Dendritic cell treated with granulocyte-macrophage colony-stimulating factor and Interleukin-4, amounts not matched to agents 40 ng/mL and 50 ng/mL, for 4 days (primary cell): ENCODE measurements around the gene NSMF.

Experiments
- H3K27ac Mint-ChIP-seq: one replicate; pipeline ENCODE4 v1.8.0; 2022; ENCODE audit warnings: mild to moderate bottlenecking, mixed read lengths
- H3K27me3 Mint-ChIP-seq: one replicate; pipeline ENCODE4 v1.8.0; 2022; ENCODE audit warnings: mild to moderate bottlenecking, mixed read lengths
- H3K36me3 Mint-ChIP-seq: one replicate; pipeline ENCODE4 v1.8.0; 2022; ENCODE audit warnings: low read depth, mixed read lengths
- H3K4me1 Mint-ChIP-seq: one replicate; pipeline ENCODE4 v1.8.0; 2022; ENCODE audit warnings: low read depth, mixed read lengths
- H3K4me3 Mint-ChIP-seq: one replicate; pipeline ENCODE4 v1.8.0; 2022; ENCODE audit warnings: mild to moderate bottlenecking, moderate library complexity, mixed read lengths
- H3K9me3 Mint-ChIP-seq: one replicate; pipeline ENCODE4 v1.8.0; 2022; ENCODE audit warnings: mixed read lengths
- intact Hi-C: fragments of 100-400 bp; cut with micrococcal nuclease; formaldehyde crosslinking; loops from one replicate; pipeline ENCODE4 v1.15.0; 2022

NSMF gene

DNA sequence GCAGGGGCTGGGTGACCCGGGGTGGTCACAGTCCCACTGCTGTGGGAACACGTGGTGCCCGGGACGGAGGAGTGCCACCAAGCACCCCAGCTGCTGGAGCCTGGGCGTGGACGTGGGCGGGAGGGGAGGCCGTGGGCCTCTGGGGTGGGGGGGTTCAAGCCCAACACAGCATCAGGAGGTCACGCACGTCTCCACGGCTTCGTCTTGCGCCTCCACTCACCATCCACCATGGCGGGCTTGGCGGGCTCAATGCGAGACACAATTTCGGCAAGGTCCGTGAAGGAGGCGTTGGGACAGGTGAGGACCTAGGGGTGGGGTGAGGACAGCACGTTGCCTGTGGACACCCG is 2.2 kb upstream of the NSMF start:
- intact Hi-C loops = no loop called here
- Mint-ChIP-seq H3K36me3 (peaks cover 16% of the 10 kb centered on the region), H3K4me1 (peaks cover 31% of the 10 kb centered on the region), H3K4me3 (no peak overlapping the region), H3K27ac (peak overlapping the region; percentile 79), H3K27me3 (peaks cover 43% of the 10 kb centered on the region), H3K9me3 (no peaks in the 10 kb centered on the region)

DNA sequence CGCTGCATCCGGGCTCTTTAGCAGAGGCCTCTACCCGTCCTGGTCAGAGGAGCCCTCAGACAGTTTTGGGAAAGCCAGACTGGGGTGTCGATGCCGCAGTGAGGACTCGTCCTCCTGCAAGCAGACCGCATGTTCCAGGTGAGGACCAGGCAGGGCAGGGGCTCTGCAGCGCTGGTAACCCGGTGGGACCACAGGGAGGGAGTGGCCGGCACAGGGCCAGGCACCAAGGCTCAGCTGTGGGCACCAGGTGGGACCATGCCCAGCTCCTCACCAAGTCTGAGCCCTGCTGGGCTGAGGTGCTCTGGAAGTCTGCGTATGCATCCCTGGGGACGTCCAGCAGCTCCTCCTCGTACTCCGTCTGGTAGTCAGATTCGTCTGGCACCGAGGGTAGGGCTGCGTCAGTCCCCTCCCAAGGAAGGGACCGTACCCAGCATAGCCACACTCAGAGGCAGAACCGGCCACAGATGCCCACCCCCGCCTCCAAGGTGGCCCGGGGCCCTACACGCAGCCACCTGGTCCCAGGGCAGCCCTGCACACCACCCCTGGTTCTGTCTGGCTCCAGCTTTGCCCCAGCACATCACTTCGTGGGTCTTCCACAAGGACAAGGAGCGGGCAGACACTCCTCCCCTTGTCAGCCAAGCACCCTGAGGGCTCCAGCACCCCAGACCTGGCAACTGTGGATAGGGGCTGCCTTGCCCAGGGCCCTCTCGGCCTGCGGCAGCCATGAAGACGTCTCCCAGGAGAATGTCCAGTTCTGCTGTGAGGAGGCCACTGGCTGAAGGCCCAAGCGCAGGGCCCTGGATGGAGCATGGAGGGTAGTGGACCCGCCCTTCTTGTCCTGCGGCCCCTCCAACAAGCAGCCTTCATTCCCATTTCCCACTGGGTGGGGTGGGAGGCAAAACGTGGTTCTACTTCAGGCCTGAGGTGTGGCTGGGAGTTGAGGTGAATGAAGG is 1.5 kb upstream of the NSMF start:
- Mint-ChIP-seq H3K27ac (peak overlapping the region; percentile 79), H3K9me3 (no peaks in the 10 kb centered on the region), H3K4me3 (no peak overlapping the region), H3K4me1 (peaks cover 38% of the 10 kb centered on the region), H3K36me3 (peaks cover 22% of the 10 kb centered on the region), H3K27me3 (peaks cover 37% of the 10 kb centered on the region)
- intact Hi-C loops = no loop called here

DNA sequence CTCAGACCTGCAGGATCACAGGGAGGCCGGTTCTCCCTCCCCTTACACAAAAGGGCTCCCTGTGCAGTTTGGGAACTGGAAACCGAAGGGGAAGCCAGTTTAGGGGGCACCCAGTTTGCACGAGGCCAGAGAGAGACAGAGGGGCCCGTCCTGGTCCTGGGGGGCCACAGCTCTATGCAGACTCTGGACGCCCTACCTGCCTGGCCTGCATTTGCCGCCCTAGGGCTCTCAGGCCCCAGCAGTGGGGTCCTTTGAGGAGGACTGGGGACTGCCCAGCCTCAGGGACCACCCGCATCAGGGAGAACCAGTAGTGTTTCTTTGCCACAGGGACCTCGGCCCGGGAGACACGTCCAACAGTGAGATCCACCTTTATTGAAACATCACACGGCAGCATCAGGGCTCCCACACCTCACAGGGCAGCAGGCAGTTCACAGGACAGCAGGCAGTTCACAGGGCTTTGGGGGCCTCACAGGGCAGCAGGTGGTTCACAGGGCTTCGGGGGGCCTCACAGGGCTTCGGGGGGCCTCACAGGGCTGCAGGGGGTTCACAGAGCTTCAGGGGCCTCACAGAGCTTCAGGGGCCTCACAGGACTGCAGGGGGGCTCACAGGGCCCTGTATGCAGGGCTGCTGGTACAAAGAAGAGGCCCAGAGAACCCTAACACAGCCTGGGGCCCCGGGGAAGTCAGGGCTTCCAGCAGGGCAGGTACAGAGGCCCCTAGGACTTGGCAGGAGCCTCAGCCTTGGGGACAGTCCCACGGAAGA is 648 bp upstream of the NSMF start:
- peak overlapping the region; percentile 63 for H3K4me3 Mint-ChIP-seq
- intact Hi-C loops = no loop called here
- peak overlapping the region; percentile 79 for H3K27ac Mint-ChIP-seq
- peaks cover 30% of the 10 kb centered on the region for H3K27me3 Mint-ChIP-seq
- peaks cover 30% of the 10 kb centered on the region for H3K36me3 Mint-ChIP-seq
- peaks cover 46% of the 10 kb centered on the region for H3K4me1 Mint-ChIP-seq
- H3K9me3 Mint-ChIP-seq = no peaks in the 10 kb centered on the region

DNA sequence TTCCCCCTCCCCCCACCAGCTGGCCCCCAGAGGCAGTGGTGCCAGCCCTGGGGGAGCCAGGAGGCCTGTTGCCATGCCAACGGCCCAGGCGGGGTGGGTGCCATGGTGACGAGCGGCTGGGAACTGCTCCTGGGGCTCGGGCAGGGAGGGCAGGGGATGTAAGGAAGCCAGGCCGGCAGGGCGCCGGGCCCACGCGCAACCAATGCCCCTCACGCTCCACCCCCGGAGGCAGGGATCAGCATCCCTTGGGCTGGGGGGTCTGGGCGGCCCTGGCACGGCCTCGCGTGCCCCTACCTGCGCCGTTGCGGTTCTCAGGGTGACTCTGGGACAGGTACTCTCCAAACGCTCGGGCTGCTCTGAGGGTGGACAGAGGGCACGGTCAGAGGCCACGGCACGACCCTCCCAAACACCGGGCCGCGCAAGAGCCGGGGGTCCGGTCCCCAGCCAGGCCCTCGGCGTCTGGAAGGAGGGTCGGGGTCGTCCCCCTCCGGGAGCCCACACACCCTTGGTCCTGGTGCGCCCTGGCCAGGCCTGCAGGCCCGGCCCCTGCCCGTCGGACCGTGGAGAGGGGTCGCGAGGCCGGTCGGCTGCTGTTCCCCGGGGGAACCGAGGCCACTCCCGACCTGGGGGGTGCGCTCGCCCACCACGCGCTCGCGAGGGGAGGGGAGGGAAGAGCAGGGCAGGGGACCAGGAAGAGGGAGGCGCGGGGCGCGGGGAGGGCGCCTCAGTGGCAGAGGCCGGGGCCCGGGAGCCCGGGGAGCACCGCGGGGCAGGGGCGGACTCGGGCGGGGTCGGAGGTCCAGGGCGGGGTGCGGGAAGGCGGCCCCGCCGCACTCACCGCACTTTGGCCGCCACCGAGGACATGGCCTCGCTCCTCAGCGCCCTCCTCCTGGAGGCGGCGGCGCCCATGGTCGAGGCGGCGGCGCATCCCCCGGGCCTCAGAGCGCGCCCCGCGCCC is 661 bp downstream of the NSMF start:
- H3K4me3 Mint-ChIP-seq = peak overlapping the region; percentile 62
- intact Hi-C loops = no loop called here
- H3K36me3 Mint-ChIP-seq = peaks cover 40% of the 10 kb centered on the region
- H3K27me3 Mint-ChIP-seq = peaks cover 18% of the 10 kb centered on the region
- no peaks in the 10 kb centered on the region for H3K9me3 Mint-ChIP-seq
- H3K27ac Mint-ChIP-seq = no peak overlapping the region
- peaks cover 57% of the 10 kb centered on the region for H3K4me1 Mint-ChIP-seq

DNA sequence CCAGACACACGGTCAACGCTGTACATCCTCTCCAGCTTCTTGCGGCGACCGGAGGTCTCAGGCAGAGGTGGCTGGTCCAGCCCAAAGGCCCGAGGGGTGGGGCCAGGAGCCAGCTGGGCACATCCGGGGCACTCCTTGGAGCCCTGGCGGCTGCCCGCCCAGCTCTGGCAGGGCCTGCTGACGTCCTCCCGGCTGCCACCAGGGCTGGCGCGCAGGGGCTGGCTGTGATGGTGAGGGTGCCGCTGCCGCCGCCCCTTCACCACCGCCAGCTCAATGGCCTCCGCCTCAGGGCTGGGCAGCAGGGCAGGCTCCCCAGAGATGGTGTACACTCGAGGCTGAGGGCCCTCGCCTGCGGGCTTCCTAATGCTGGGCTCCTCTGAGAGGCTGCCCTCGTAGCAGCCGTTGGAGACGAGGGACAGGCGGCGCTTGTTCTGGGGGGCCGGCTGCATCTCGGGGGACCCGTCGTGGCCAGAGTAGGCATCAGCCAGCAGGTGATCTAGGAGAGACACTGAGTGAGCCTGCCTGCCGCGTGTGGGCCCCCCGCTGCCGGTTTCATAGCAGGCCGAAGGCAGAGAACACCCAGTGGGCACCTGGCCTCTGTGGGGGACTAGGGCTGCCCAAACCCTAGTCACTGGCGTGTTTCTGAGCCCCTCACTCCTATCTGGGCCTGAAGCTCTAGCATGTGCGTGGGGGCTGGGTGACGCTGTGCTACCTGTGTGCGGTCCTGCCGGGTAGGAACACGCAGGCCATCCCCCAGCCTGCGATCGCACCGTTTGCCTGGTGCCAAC is 1.5 kb downstream of the NSMF start:
- intact Hi-C loops = no loop called here
- H3K36me3 Mint-ChIP-seq = peaks cover 47% of the 10 kb centered on the region

DNA sequence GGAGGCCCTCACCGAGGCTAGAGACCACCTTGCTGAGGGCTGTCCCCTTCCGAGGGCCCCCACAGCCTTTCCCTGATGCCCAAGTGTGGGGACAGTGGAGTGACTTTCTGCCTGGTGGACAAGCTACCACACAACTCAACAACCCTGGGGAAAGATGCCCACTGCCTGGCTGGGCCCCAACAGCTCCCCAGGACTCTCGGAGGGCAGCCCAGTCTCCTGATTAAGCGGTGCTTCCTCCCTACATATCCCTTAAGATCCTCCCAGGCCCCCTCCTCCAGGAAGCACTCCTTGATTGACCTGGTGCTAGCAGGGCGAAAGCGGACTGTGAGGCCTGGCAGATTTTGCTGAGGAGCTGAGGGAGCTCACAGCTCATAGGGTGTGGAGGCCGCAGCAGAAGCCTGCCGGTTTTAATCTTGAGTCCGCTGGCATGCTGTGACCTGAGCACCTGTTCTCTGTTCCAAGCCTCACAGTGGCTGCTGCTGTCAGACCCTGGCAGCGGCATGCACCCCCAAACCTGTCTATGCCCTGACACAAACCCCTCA is 2.2 kb downstream of the NSMF start:
- Mint-ChIP-seq H3K9me3 (no peaks in the 10 kb centered on the region), H3K27ac (no peak overlapping the region), H3K36me3 (peaks cover 54% of the 10 kb centered on the region), H3K4me1 (peaks cover 72% of the 10 kb centered on the region), H3K4me3 (no peak overlapping the region), H3K27me3 (peaks cover 4% of the 10 kb centered on the region)
- intact Hi-C loops = no loop called here

More for the DNA sequence above, 1.5 kb downstream of the NSMF start:
- peak overlapping the region; percentile 62 for H3K4me3 Mint-ChIP-seq
- peaks cover 9% of the 10 kb centered on the region for H3K27me3 Mint-ChIP-seq
- no peaks in the 10 kb centered on the region for H3K9me3 Mint-ChIP-seq
- H3K4me1 Mint-ChIP-seq = peaks cover 66% of the 10 kb centered on the region
- H3K27ac Mint-ChIP-seq = no peak overlapping the region

DNA sequence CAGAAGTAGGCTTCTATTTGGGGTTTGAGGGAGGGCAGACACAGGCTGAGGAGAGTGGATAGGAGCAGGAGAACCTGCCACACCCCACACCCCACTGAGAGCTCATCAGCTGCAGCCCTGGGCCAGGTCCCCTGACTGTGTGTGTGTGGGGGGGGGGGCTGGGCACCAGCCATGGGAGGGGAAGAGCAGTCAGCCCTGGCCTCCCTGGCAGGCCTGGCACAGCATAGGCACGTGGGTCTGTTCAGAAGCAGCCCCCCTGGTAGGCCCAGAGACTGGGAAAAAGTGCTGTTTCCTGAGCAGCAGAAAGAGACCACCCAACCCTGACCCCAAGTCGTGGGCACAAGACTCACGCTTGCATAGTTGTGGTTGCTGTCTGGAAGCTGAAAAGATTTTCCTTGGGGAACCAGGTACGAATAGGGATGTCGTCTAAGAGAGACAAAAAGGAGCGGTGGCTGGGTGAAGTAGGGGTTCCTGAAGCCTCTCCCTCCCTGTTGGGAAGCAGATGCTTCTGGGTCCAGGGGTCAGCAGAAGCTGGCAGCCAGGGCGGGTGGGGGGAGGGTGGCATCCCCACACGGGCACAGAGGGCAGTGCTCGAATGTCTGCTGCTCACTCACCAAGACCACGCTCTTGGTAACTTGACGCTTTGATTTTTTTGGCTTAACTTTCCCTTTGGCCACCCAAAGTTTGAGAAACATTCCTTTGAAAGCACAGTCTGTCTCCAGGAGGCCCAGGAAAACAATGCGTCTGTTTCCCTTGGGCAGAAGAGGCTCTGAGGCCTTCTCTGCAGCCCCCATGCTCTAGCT is 2.9 kb downstream of the NSMF start:
- intact Hi-C loops = no loop called here
- Mint-ChIP-seq H3K4me1 (peaks cover 76% of the 10 kb centered on the region), H3K9me3 (no peaks in the 10 kb centered on the region), H3K27me3 (peaks cover 2% of the 10 kb centered on the region), H3K36me3 (peaks cover 55% of the 10 kb centered on the region), H3K27ac (peak overlapping the region; percentile 45), H3K4me3 (no peak overlapping the region)

DNA sequence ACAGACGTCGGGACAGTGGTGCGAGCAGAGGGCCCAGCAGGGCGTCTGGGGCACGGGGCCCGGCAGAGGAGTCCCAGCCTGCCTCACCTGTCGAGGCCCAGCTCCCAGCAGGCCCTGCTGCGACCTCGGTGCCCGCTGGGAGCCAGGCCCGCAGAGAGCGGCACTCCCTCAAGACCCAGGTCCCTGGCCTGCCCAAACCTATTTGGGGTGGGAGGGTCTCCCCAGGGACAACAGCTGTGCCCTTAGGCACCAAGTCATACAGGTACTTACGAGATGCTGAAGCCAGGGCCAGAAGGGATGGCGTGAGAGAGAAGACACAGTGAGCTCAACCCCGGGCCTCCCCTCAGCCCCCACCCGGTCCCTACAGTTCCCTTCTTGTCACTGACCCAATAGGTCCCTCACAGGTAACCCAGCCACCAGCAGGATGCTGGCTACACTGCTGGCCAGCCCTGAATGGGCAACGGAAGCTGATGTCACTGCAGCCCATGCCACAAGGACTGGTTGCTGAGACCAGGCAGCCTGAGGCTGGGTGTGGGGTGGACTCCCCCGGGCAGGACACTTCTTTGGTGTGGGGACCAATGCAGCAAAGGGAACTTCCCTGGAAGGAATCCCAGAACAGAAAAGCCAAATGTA is 3.7 kb downstream of the NSMF start:
- no peak overlapping the region for H3K4me3 Mint-ChIP-seq
- intact Hi-C loops = no loop called here
- H3K36me3 Mint-ChIP-seq = peaks cover 55% of the 10 kb centered on the region
- H3K27me3 Mint-ChIP-seq = peaks cover 2% of the 10 kb centered on the region
- peak overlapping the region; percentile 45 for H3K27ac Mint-ChIP-seq
- H3K9me3 Mint-ChIP-seq = no peaks in the 10 kb centered on the region
- peaks cover 73% of the 10 kb centered on the region for H3K4me1 Mint-ChIP-seq

DNA sequence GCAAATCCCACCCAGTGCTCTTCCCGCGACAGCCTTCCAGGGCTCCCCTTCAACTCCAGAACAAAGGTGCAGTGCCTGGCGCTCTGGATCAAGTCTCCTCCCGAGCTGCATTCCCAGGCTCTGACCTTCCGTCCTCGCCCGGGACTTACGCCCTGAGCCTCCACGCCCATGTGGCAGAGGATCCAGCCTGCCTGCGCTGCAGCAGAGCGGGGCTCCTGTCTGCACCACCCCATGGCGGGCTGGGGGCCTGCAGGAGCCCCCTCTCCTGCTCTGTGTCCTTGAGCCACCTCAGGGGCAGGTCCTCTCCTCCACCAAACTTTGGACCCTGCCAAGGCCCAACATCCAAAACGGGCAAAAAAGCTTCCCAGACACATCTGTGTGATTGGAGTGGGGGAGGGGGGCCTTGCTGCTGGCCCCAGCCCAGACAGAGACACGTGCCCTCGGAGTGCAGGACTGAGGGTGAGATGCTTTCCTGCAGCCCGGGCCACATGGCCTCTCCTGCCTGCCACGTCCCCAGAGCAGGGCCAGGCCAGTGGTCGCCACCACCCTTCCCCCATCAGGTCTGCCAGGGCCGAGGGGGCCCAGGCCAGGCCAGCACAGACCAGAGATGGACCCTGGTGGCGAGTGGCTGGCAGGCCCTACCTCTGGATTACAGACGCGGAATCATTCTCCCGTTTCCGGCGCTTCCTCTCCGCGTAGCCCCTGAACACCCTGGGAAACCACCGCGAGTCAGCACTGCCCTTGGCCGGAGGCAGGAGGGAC is 4.4 kb downstream of the NSMF start:
- Mint-ChIP-seq H3K36me3 (peaks cover 61% of the 10 kb centered on the region), H3K27ac (peak overlapping the region; percentile 98), H3K9me3 (no peaks in the 10 kb centered on the region), H3K4me3 (peak overlapping the region; percentile 84), H3K27me3 (peaks cover 2% of the 10 kb centered on the region), H3K4me1 (peaks cover 75% of the 10 kb centered on the region)
- intact Hi-C loops = no loop called here

DNA sequence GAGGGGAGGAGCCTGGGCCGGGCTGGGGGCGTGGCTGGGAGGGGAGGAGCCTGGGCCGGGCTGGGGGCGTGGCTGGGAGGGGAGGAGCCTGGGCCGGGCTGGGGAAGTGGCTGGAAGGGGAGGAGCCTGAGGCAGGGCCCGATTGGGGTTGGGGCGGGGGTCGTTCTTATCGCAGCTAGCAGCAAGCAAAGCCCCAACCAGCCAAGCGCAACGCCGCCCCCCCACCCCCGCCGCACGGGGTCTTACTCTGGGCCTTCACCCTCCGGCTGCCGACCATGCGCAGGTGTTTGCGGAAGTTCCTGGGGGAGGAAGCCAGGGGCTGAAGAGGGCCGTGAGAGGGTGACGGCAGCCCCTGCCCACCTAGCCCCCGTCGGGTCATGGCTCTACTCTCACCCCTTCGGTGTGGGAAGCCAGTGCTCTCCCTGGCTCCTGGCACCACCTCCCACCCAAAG is 5.0 kb downstream of the NSMF start:
- Mint-ChIP-seq H3K36me3 (peaks cover 67% of the 10 kb centered on the region), H3K4me3 (peak overlapping the region; percentile 84), H3K4me1 (peaks cover 78% of the 10 kb centered on the region), H3K9me3 (no peaks in the 10 kb centered on the region), H3K27me3 (peaks cover 2% of the 10 kb centered on the region), H3K27ac (peak overlapping the region; percentile 98)
- intact Hi-C loops = no loop called here

DNA sequence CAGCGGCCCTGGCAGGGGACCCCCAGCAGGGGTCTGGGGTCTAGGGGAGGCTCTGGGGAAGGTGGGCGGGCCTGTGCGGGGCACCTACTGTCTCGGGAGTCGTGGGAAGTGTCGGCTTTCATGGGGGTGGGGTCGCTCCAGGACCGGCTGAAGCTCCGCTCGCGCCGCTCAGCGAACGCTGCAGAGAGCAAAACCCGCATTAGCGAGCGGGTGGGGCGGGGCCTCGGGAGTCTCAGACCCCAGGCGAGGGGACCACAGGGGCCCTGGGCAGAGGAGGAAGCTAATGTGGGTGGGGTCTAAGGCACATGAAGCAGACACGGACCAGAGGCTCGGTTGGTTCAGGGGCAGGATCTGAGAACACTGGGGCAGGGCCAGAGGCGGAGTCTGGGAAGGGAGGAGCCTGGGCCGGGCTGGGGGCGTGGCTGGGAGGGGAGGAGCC is 5.5 kb downstream of the NSMF start:
- peak overlapping the region; percentile 98 for H3K27ac Mint-ChIP-seq
- peaks cover 2% of the 10 kb centered on the region for H3K27me3 Mint-ChIP-seq
- peak overlapping the region; percentile 77 for H3K4me3 Mint-ChIP-seq

More for the DNA sequence above, 5.5 kb downstream of the NSMF start:
- intact Hi-C loops = no loop called here
- no peaks in the 10 kb centered on the region for H3K9me3 Mint-ChIP-seq
- H3K4me1 Mint-ChIP-seq = peaks cover 83% of the 10 kb centered on the region
- H3K36me3 Mint-ChIP-seq = peaks cover 72% of the 10 kb centered on the region
